ENCODE results near the gene SFN. TPM values are rescaled to one million over a fixed set of nuclear protein-coding genes. Genes with fewer than 3 reads are reported as not detected.

SFN gene
- total and polyA plus RNA-seq, 2 donors (not counting 1 experiment from before 2014, with no cell fraction given), result 0.09 to 0.34 TPM

DNA sequence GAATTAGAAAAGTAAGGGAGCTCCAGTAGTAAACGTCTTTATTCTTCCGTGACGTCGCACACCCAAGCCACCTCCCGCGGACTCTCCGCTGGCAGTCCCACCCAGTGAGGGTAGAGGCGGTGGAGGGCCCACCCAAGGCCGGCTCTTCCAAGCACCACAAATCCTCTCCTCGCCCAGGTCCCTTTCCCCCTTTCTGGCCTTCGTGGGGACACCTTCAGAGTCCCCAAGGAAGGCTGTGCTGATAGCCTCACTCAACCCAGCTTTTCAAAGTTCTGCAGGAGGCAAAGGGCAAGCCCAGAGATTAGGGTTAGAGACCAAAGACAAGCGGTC lies 27.5 kb downstream of the SFN start:
- peak overlapping the region; percentile 96 for H3K4me3 Mint-ChIP-seq
- CTCF ChIA-PET, result interaction anchor here (0.7 to 2.8 kb wide), 10 partner anchors 8 to 420 kb away, joined by 3 to 14 read pairs (median 4); partner anchors contain the start of gene GPATCH3
- H4K20me1 ChIP-seq (ENCODE audit: control insufficient read depth, insufficient read depth, low read length, poor library complexity, severe bottlenecking), result peaks cover 34% of the 10 kb centered on the region

DNA sequence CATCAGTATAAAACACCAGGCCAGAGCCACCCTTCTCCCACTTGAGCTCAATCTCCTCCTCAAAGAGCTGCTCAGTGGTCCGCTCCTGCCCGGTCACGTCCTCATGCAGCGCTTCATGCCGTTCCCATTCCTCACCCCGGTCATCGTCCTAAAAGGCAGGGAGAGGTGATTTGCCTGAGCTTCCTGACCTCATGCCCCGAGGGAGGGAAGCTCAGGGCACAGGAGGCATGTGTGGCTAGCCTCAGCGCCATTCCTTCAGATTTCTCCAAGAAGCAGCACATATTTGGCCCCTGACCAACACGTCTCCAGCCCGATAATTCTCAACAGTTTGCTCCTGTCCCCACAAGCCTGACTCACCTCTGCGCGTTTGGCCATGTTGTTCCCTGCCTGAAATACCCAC lies 31.3 kb downstream of the SFN start:
- TF ChIP-seq, protein P1, sequence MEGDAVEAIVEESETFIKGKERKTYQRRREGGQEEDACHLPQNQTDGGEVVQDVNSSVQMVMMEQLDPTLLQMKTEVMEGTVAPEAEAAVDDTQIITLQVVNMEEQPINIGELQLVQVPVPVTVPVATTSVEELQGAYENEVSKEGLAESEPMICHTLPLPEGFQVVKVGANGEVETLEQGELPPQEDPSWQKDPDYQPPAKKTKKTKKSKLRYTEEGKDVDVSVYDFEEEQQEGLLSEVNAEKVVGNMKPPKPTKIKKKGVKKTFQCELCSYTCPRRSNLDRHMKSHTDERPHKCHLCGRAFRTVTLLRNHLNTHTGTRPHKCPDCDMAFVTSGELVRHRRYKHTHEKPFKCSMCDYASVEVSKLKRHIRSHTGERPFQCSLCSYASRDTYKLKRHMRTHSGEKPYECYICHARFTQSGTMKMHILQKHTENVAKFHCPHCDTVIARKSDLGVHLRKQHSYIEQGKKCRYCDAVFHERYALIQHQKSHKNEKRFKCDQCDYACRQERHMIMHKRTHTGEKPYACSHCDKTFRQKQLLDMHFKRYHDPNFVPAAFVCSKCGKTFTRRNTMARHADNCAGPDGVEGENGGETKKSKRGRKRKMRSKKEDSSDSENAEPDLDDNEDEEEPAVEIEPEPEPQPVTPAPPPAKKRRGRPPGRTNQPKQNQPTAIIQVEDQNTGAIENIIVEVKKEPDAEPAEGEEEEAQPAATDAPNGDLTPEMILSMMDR (IDR thresholded peaks at IDR 0.05), result no peak
- no peak for TF ChIP-seq EZH2 (IDR thresholded peaks at IDR 0.05; ENCODE audit: borderline replicate concordance, insufficient read depth, low read depth, low read length, poor library complexity, severe bottlenecking)
- Histone ChIP-seq H3K27me3 (replicated peaks in 1 of 4; ENCODE audit: control extremely low read depth in 1 of 4, control insufficient read depth in 3 of 4, insufficient read depth in 4 of 4, low read length in 3 of 4) (no peaks in the 10 kb centered on the region), H3K9me3 (ENCODE audit: control extremely low read depth in 1 of 3, control insufficient read depth in 2 of 3, insufficient read depth in 1 of 3, low read length in 2 of 3) (peaks cover 0 to 3% (median 0%) of the 10 kb centered on the region in 3 donors), H4K20me1 (ENCODE audit: control insufficient read depth, insufficient read depth, low read length, poor library complexity, severe bottlenecking) (peaks cover 29% of the 10 kb centered on the region), H2AFZ (ENCODE audit: insufficient read depth, low read depth, low read length, poor library complexity, severe bottlenecking) (no peak overlapping the region), H3K79me2 (ENCODE audit: control insufficient read depth, insufficient read depth, low read length) (peaks cover 31% of the 10 kb centered on the region), H3K4me3 (ENCODE audit: control extremely low read depth in 1 of 5, extremely low read depth in 1 of 5, insufficient read depth in 1 of 5, low read depth in 2 of 5, low read length in 4 of 5) (no peak overlapping the region), H3K27ac (ENCODE audit: low read length in 2 of 2) (no peak overlapping the region), H3K4me2 (replicated peaks; ENCODE audit: low read depth, low read length, poor library complexity, severe bottlenecking) (no peak overlapping the region), H3K36me3 (replicated peaks in 1 of 2; ENCODE audit: control extremely low read depth in 1 of 2, control insufficient read depth in 1 of 2, extremely low read depth in 1 of 2, insufficient read depth in 2 of 2, low read length in 1 of 2) (peaks cover 7 to 46% of the 10 kb centered on the region in 2 experiments), H3K9ac (ENCODE audit: low read length) (no peak overlapping the region), H3K4me1 (ENCODE audit: control insufficient read depth in 2 of 2, insufficient read depth in 2 of 2, low read length in 2 of 2) (peaks cover 13 to 18% of the 10 kb centered on the region in 2 donors)
- ATAC-seq (ENCODE audit: low read depth) (no peak), DNase-seq (no peak)
- Mint-ChIP-seq H3K9me3 (ENCODE audit: insufficient read depth) (no peaks in the 10 kb centered on the region), H3K4me1 (peaks cover 32% of the 10 kb centered on the region), H3K27ac (no peak overlapping the region), H3K27me3 (no peaks in the 10 kb centered on the region), H3K4me3 (no peak overlapping the region)
- WGBS (ENCODE audit: insufficient coverage), result 97% methylated on average over 13 of the region's 13 CpGs
- POLR2A ChIA-PET, result no interaction called here
- CTCF ChIA-PET, result interaction anchor here (0.6 kb wide), 2 partner anchors 51 to 375 kb away, joined by 3 to 4 read pairs; no protein-coding TSS in a partner anchor
- intact Hi-C loops (cut with micrococcal nuclease), result no loop called here

More for the DNA sequence above, 27.5 kb downstream of the SFN start:
- DNase-seq, result no peak
- intact Hi-C loops (cut with micrococcal nuclease), result loop anchor here (1.0 kb wide), 3 partner anchors 10 to 31 kb away; partner anchors contain the start of genes GPATCH3 and NUDC
- no peak for TF ChIP-seq EZH2 (IDR thresholded peaks at IDR 0.05; ENCODE audit: borderline replicate concordance, insufficient read depth, low read depth, low read length, poor library complexity, severe bottlenecking)
- TF ChIP-seq, protein P1 (IDR thresholded peaks at IDR 0.05), result no peak
- no peaks in the 10 kb centered on the region for H3K27me3 ChIP-seq (replicated peaks in 1 of 4; ENCODE audit: control extremely low read depth in 1 of 4, control insufficient read depth in 3 of 4, insufficient read depth in 4 of 4, low read length in 3 of 4)
- H3K36me3 ChIP-seq (replicated peaks in 1 of 2; ENCODE audit: control extremely low read depth in 1 of 2, control insufficient read depth in 1 of 2, extremely low read depth in 1 of 2, insufficient read depth in 2 of 2, low read length in 1 of 2), result peaks cover 14 to 52% of the 10 kb centered on the region in 2 experiments
- H3K9me3 Mint-ChIP-seq (ENCODE audit: insufficient read depth), result no peaks in the 10 kb centered on the region
- peak overlapping the region; percentile 91 for H2AFZ ChIP-seq (ENCODE audit: insufficient read depth, low read depth, low read length, poor library complexity, severe bottlenecking)
- H3K27ac ChIP-seq (ENCODE audit: low read length in 2 of 2), result peak overlapping the region; percentile 61 to 94
- peak overlapping the region; percentile 94 for H3K4me2 ChIP-seq (replicated peaks; ENCODE audit: low read depth, low read length, poor library complexity, severe bottlenecking)
- no peaks in the 10 kb centered on the region for H3K27me3 Mint-ChIP-seq
- peak overlapping the region; percentile 87 for H3K9ac ChIP-seq (ENCODE audit: low read length)
- 3% methylated on average over 10 of the region's 12 CpGs for WGBS (ENCODE audit: insufficient coverage)
- peak overlapping the region; percentile 95 for H3K27ac Mint-ChIP-seq
- H3K4me1 ChIP-seq (ENCODE audit: control insufficient read depth in 2 of 2, insufficient read depth in 2 of 2, low read length in 2 of 2), result peaks cover 15 to 21% of the 10 kb centered on the region in 2 donors
- ATAC-seq (ENCODE audit: low read depth), result peak; percentile 38
- H3K4me3 ChIP-seq (ENCODE audit: control extremely low read depth in 1 of 5, extremely low read depth in 1 of 5, insufficient read depth in 1 of 5, low read depth in 2 of 5, low read length in 4 of 5), result peak overlapping the region; percentile 73 to 94 (median 89)
- H3K4me1 Mint-ChIP-seq, result peaks cover 35% of the 10 kb centered on the region
- POLR2A ChIA-PET, result interaction anchor here (0.5 to 3.3 kb wide), 7 partner anchors 10 to 291 kb away, joined by 3 to 26 read pairs (median 4); partner anchors contain the start of genes GPATCH3 and SFN
- peaks cover 35% of the 10 kb centered on the region for H3K79me2 ChIP-seq (ENCODE audit: control insufficient read depth, insufficient read depth, low read length)
- H3K9me3 ChIP-seq (ENCODE audit: control extremely low read depth in 1 of 3, control insufficient read depth in 2 of 3, insufficient read depth in 1 of 3, low read length in 2 of 3), result peaks cover 0 to 3% (median 0%) of the 10 kb centered on the region in 3 donors
